HCT116 (cell line): ENCODE data around the gene FURIN. TPM values are rescaled to one million over a fixed set of nuclear protein-coding genes. Genes with fewer than 3 reads are reported as not detected.

Source experiments
- ATAC-seq: fragments of 200-7000 bp; cut with Tn5 transposase; 2 replicates; pipeline ENCODE4 v1.9.1; 2020; ENCODE audit warnings: mild to moderate bottlenecking, moderate library complexity
- BruUV-seq: library from RNA; stranded (reverse); fragments of 400-500 nt; replicated peaks from 2 replicates; lab custom pipeline; 2021; lab: Mats Ljungman, UMichigan
- CTCF ChIA-PET: fragments of 300-600 bp; sonication (Branson Sonifier 250); formaldehyde crosslinking; loops from one replicate; lab custom pipeline; 2021; ENCODE audit warnings: antibody characterized with exemption; lab: Charles Lee
- POLR2A ChIA-PET: fragments of 300-600, 350-600 bp; sonication (Branson Sonifier 250); formaldehyde crosslinking; loops from one replicate; lab custom pipeline; 2021; ENCODE audit warnings: antibody characterized with exemption; lab: Charles Lee
- RAD21 ChIA-PET, 2 experiments: fragments of 300-600 bp; sonication (Branson Sonifier 250); formaldehyde crosslinking; loops; one replicate each; lab custom pipeline; 2023; ENCODE audit warnings: low total read pairs in 2 of 2; ENCODE audit not compliant: uncharacterized antibody in 2 of 2, unreplicated experiment in 2 of 2, low non-redundant PET in 1 of 2; lab: Charles Lee
- DNase-seq: peaks from one replicate; pipeline ENCODE4 v3.0.0-alpha.2; 2010; ENCODE audit warnings: low read depth, low spot score
- H2AFZ ChIP-seq: fragments of 200-600 bp; shearing (Covaris generic), sonication (generic); 2 replicates; pipeline ENCODE4 v1.6.1; 2017; ENCODE audit warnings: low read depth, mixed run types, mixed read lengths, antibody characterized with exemption, low read length; ENCODE audit not compliant: poor library complexity, severe bottlenecking
- H3K27ac ChIP-seq: 2 replicates; pipeline ENCODE4 v1.5.1; 2012; ENCODE audit warnings: low read depth, low read length
- H3K27me3 ChIP-seq: fragments of 200-600 bp; sonication (generic); 2 replicates; pipeline ENCODE4 v1.6.1; 2016; ENCODE audit warnings: mixed run types, low read length, mixed read lengths; ENCODE audit not compliant: insufficient read depth
- H3K36me3 ChIP-seq, 2 experiments: fragments of 200-500 bp in 1 of 2; fragments of 200-600 bp in 1 of 2; sonication (Bioruptor generic) in 1 of 2; sonication (generic) in 1 of 2; 2 replicates each; pipeline versions ENCODE4 v1.5.1 to v1.6.1; 2014 to 2016; ENCODE audit warnings: low read length in 2 of 2, inconsistent platforms in 1 of 2, mixed read lengths in 1 of 2, mixed run types in 1 of 2; ENCODE audit not compliant: insufficient read depth in 2 of 2, control insufficient read depth in 1 of 2
- H3K4me1 ChIP-seq, 2 experiments: fragments of 200-600 bp in 1 of 2; sonication (generic) in 1 of 2; 2 replicates each; pipeline versions ENCODE4 v1.5.1 to v1.6.1; 2012 to 2017; ENCODE audit warnings: low read length in 2 of 2, inconsistent platforms in 1 of 2, mild to moderate bottlenecking in 1 of 2, mixed read lengths in 1 of 2, mixed run types in 1 of 2, moderate library complexity in 1 of 2; ENCODE audit not compliant: insufficient read depth in 2 of 2, control insufficient read depth in 1 of 2
- H3K4me2 ChIP-seq: fragments of 200-600 bp; sonication (generic); 2 replicates; pipeline ENCODE4 v1.6.1; 2017; ENCODE audit warnings: mixed run types, low read length, mixed read lengths
- H3K4me3 ChIP-seq, 2 experiments: fragments of 200-600 bp in 1 of 2; sonication (generic) in 1 of 2; replicated peaks in 1 of 2; 2 replicates each; pipeline ENCODE4 v1.5.1; 2011 to 2016; ENCODE audit warnings: low read length in 2 of 2, control low read depth in 1 of 2, low read depth in 1 of 2, mild to moderate bottlenecking in 1 of 2, mixed read lengths in 1 of 2, mixed run types in 1 of 2
- H3K79me2 ChIP-seq: fragments of 200-600 bp; sonication (generic); 2 replicates; pipeline ENCODE4 v1.6.1; 2017; ENCODE audit warnings: mild to moderate bottlenecking, mixed run types, low read length, moderate library complexity, mixed read lengths; ENCODE audit not compliant: insufficient read depth
- H3K9ac ChIP-seq: fragments of 200-600 bp; sonication (generic); 2 replicates; pipeline ENCODE4 v1.6.1; 2016; ENCODE audit warnings: low read length, mixed read lengths
- H3K9me2 ChIP-seq: fragments of 200-600 bp; sonication (generic), shearing (Covaris generic); 2 replicates; pipeline ENCODE4 v1.6.1; 2017; ENCODE audit warnings: mixed run types, mild to moderate bottlenecking, moderate library complexity; ENCODE audit not compliant: insufficient read depth
- H3K9me3 ChIP-seq, 2 experiments: fragments of 200-500 bp in 1 of 2; fragments of 200-600 bp in 1 of 2; sonication (Bioruptor generic) in 1 of 2; sonication (generic) in 1 of 2; 2 replicates each; pipeline ENCODE4 v1.6.1; 2014 to 2017; ENCODE audit warnings: low read length in 2 of 2, mixed read lengths in 2 of 2, inconsistent platforms in 1 of 2, low read depth in 1 of 2, mild to moderate bottlenecking in 1 of 2, mixed run types in 1 of 2, moderate library complexity in 1 of 2; ENCODE audit not compliant: control insufficient read depth in 1 of 2, insufficient read depth in 1 of 2
- H4K20me1 ChIP-seq: fragments of 200-600 bp; sonication (generic), shearing (Covaris generic); 2 replicates; pipeline ENCODE4 v1.6.1; 2017; ENCODE audit warnings: mixed run types, mild to moderate bottlenecking, moderate library complexity; ENCODE audit not compliant: insufficient read depth
- EZH2phosphoT487 ChIP-seq: fragments of 200-600 bp; IDR thresholded peaks from 2 replicates; pipeline ENCODE4 v1.6.1; 2018; ENCODE audit warnings: antibody characterized with exemption, borderline replicate concordance
- ZNF274 ChIP-seq: fragments of 200-500 bp; sonication (Bioruptor generic); IDR thresholded peaks from 2 replicates; pipeline ENCODE4 v1.6.1; 2014; ENCODE audit warnings: mild to moderate bottlenecking, low read depth, low read length, inconsistent platforms
- intact Hi-C: fragments of 100-400 bp; cut with micrococcal nuclease; formaldehyde crosslinking; loops from 2 replicates; pipeline ENCODE4 v1.10.0; 2022
- total RNA-seq: library from RNA; stranded (reverse); gene quantifications from one replicate; pipeline ENCODE4 v1.2.1, GENCODE V29; 2021; ENCODE audit not compliant: unreplicated experiment
- TF ChIP-seq, protein P1 (sequence below), 3 experiments: fragments of 200-600 bp in 1 of 3; sonication (generic) in 1 of 3; IDR thresholded peaks in 2 of 3; conservative IDR thresholded peaks in 1 of 3; 2 replicates each; pipeline ENCODE4 v1.5.1; 2012 to 2017; ENCODE audit warnings: low read depth in 2 of 3, low read length in 2 of 3, antibody characterized with exemption in 1 of 3, borderline replicate concordance in 1 of 3, control low read depth in 1 of 3, mild to moderate bottlenecking in 1 of 3, mixed read lengths in 1 of 3, mixed run types in 1 of 3, moderate library complexity in 1 of 3; ENCODE audit not compliant: insufficient read depth in 1 of 3

FURIN gene
- total RNA-seq, 1 experiment from 2014 or later: 42.0 TPM

GRCh38 chr15:90892498-90893174 is 24.2 kb downstream of the FURIN start:
- Histone ChIP-seq H3K4me2 (peak overlapping the region; percentile 85), H2AFZ (peak overlapping the region; percentile 71), H3K27me3 (no peaks in the 10 kb centered on the region), H3K9me2 (no peaks in the 10 kb centered on the region), H3K79me2 (no peaks in the 10 kb centered on the region), H3K9ac (peak overlapping the region; percentile 55; the same call in 1 of the 2 replicates), H3K36me3 (no peaks in the 10 kb centered on the region), H3K9me3 (no peaks in the 10 kb centered on the region), H3K4me3 (peak overlapping the region; percentile 68 to 79), H3K27ac (no peak overlapping the region; the same call in 1 of the 2 replicates), H4K20me1 (no peaks in the 10 kb centered on the region), H3K4me1 (peaks cover 0 to 15% of the 10 kb centered on the region in 2 experiments; a peak in 2 of 4 replicates)
- DNase-seq (no peak), ATAC-seq (peak; percentile 10)
- intact Hi-C loops: no loop called here
- ChIA-PET CTCF (interaction anchor here (0.8 to 1.8 kb wide), 19 partner anchors 10 to 599 kb away, joined by 3 to 20 read pairs (median 4); partner anchors contain the start of genes FURIN, HDDC3, MAN2A2 and RCCD1), POLR2A (interaction anchor here (0.7 to 1.2 kb wide), 4 partner anchors 10 to 42 kb away, joined by 3 read pairs; partner anchors contain the start of genes FURIN, MAN2A2 and UNC45A), RAD21 (interaction anchor here (0.7 to 0.8 kb wide), 2 partner anchors 42 to 379 kb away, joined by 3 to 4 read pairs; partner anchors contain the start of gene UNC45A (in 1 of the 2))
- BruUV-seq: no TSS peak
- TF ChIP-seq, protein P1, sequence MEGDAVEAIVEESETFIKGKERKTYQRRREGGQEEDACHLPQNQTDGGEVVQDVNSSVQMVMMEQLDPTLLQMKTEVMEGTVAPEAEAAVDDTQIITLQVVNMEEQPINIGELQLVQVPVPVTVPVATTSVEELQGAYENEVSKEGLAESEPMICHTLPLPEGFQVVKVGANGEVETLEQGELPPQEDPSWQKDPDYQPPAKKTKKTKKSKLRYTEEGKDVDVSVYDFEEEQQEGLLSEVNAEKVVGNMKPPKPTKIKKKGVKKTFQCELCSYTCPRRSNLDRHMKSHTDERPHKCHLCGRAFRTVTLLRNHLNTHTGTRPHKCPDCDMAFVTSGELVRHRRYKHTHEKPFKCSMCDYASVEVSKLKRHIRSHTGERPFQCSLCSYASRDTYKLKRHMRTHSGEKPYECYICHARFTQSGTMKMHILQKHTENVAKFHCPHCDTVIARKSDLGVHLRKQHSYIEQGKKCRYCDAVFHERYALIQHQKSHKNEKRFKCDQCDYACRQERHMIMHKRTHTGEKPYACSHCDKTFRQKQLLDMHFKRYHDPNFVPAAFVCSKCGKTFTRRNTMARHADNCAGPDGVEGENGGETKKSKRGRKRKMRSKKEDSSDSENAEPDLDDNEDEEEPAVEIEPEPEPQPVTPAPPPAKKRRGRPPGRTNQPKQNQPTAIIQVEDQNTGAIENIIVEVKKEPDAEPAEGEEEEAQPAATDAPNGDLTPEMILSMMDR (IDR thresholded peaks at IDR 0.05 in 2 of 3, conservative IDR thresholded peaks at IDR 0.05 in 1 of 3; ENCODE audit: borderline replicate concordance in 1 of 3, insufficient read depth in 1 of 3, low read depth in 2 of 3, low read length in 2 of 3): no peak
- TF ChIP-seq ZNF274 (no peak), EZH2phosphoT487 (no peak)
